Ecto neural progenitor cell (in vitro differentiated cells): Measurements from ENCODE around the gene C6orf132.

ENCODE experiments used
- DNase-seq: peaks from one replicate; pipeline ENCODE4 v3.0.0-alpha.2; 2018; ENCODE audit warnings: low spot score

The C6orf132 gene

DNA sequence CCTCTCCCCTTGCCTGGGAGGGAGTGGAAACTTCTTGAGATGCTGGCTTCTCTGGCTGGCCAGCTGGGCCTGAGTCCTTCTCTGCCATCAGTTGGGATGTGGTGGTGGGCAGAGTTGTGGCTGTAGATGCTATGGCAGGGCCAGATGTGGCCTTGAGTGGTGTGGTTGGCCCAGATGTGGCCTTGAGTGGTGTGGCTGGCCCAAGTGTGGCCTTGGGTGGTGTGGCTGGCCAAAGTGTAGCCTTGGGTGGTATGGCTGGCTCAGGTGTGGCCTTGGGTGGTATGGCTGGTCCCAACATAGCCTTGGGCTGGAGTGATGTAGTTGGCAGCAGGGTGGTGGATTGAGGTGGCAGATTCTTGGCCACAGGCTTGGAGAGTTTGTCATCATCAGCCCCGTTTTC lies 36.7 kb downstream of the C6orf132 start:
- DNase-seq, result no peak

DNA sequence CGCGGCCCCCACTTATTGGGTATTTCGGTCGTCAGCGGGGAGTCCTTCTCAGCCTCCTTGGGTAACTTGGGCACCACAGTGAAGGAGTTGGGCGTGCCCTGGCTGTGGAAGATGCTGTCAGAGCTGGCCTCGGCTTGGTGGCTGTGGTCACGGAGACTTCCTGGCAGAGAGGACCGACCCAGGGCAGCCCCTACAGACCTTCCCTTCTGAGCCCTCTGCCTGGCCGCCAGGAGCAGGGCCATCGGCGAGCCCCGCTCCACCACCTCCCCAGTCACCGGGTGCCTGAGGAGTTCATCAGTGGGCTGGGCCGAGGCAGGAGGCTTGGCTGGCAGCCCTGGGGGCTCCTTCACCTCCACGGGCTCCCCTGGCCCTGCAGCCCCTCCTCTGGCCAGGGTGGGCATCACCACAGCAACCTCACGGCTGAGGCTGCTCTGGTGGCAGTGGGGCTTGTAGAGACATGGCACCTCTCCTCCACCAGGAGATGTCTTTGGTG lies 37.2 kb downstream of the C6orf132 start:
- DNase-seq, result no peak

GRCh38 chr6:42104804-42105125 lies 37.7 kb downstream of the C6orf132 start:
- no peak for DNase-seq

GRCh38 chr6:42104095-42104803 lies 38.2 kb downstream of the C6orf132 start:
- DNase-seq, result peak; percentile 87

- no peak for DNase-seq
Observed at GRCh38 chr6:42103753-42104094, 38.7 kb downstream of the C6orf132 start.

DNA sequence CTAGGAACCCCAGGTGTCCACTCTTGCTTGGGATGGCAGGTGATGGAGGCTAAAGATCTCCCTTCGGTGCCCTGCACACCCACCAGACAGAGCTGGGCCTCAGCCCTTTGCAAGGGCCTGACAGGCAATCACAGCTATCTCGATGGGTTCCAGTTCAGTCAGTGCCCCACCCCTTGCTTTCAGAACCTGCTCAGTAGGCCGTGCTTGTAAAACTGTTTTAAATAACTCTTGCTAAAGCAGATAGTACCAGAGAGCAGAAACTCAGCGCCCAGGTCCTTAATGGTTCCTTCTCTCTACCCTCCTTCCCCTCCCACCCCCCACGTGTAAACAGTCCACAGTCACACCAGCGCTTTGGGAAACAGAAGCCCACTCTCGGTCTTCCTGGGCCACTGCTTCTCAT lies 39.2 kb downstream of the C6orf132 start:
- no peak for DNase-seq

DNA sequence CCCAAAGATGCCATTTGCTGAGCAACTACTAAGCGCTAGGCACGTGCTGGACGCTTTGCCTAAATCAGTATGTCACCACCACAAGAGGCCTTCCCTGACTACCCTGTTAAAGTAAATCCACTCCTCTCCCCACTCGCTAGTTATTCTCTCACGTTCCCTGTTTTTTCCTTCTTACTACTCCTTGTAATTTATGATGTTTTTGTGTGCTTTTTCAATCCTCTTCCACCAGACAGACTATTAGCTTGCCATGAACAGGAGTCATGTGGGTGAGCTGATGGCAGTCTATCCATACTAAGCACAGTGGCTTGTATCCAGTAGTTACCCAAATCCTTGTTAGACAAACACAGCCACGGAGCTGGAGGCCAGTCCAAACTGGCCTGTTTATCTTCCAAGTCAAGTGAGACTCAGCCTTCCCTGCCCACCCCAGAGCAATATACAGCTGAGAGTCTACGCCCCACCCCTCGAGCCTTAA lies 41.2 kb downstream of the C6orf132 start:
- no peak for DNase-seq

GRCh38 chr6:42100029-42100901 lies 42.2 kb downstream of the C6orf132 start:
- no peak for DNase-seq

DNA sequence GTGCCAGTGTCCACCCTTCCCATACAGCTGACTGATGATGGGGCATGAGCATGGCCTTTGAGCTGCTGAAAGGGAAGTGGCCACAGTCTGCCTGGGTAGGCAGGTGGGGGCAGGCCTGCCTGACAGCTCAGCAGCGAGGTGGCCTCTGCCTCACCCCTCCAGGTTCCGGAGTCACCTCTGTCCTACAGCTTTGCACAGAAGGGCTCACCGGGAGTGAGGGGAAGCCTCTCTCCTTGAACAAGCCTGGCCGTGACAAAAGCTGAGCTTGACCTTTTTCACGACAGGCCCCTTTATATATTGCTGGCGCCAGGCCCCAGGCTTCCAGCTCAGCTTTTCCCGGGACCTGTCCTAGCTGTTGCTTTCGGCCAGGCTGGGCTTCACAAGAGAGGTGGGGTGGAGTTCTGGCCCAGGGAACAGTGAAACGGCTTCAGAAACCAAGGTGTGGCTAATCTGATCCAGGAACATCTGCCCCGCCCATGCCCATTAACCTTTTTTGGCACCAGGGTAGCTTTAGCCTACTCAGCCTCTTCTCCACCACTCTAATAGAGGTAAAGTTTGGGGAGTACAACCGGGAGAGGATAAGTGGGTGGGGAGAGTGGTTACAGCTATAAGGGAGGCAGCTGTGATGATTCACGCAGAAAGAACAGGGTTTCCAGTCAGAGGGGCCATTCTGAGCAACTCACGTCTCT lies 42.9 kb downstream of the C6orf132 start:
- DNase-seq, result no peak

DNA sequence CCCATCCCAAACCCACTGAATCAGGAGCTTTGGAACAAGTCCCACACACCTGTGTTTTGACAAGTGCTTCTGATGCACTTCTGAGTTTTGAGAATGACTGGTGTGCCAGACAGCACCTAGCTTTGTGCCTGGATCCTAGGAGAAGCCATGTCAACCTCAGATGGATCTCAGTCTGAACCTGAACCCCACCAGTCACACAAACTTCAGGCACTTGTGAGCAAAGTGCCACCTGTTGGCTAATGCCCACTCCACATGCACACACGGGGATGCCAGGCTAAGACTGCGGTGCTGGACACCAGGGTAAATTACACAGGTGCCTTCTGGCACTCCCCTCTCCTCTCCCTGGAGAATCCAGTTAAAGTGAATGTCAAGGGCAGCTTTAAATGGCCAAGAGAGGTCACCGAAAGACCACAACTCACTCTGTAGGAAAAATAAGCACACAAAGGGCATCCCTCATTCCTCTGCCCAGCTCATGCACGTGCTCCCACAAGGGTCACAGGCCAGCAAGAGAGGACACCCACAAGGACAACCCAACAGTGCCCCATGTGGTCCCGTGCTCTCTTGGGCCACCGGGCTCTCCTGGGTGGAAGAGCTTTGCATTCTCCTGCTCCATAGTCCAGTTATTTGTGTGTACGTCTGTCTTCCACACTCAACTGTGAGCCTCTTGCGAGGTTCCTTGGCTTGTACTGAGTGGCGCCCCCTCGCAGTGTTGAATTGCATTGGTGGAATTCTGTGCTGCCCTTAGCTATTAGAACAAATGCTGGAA lies 46.5 kb downstream of the C6orf132 start:
- no peak for DNase-seq

GRCh38 chr6:42095094-42095493 lies 47.3 kb downstream of the C6orf132 start:
- DNase-seq, result no peak

DNA sequence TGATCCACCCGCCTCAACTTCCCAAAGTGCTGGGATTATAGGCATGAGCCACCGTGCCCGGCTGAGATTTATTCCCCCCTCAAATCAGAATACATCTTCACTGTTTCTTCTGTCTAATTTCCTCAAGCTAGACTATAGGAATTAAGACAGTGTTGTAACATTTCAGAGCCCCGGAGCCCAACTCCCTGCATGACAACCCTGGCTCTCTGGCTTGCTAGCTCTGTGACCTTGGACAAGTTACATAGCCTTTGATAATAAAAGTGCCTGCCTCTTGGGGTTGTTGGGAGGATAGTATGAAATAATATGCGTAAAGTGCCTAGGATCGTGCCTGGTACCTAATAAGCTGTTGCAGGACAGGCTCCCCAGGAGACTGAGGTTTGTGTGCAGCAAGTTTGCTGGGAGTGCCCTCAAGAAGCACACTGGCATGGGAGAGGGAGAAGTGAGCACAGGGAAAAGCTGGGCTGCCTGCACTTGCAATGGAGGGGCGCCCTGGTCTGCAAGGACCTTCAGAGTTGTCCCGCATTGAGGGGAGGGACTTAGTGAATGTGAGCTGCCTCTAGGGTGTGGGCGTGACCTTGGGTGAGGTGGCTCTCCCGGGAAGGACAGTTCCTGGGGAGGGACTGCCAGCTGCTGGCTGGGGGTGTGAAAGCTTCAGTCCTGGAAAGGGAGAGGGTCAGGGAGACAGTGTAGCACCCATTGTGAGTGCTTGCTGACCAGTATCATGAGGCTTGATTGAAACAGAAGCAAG lies 48.7 kb downstream of the C6orf132 start:
- DNase-seq, result no peak

GRCh38 chr6:42091718-42092023 lies 50.7 kb downstream of the C6orf132 start:
- no peak for DNase-seq

DNA sequence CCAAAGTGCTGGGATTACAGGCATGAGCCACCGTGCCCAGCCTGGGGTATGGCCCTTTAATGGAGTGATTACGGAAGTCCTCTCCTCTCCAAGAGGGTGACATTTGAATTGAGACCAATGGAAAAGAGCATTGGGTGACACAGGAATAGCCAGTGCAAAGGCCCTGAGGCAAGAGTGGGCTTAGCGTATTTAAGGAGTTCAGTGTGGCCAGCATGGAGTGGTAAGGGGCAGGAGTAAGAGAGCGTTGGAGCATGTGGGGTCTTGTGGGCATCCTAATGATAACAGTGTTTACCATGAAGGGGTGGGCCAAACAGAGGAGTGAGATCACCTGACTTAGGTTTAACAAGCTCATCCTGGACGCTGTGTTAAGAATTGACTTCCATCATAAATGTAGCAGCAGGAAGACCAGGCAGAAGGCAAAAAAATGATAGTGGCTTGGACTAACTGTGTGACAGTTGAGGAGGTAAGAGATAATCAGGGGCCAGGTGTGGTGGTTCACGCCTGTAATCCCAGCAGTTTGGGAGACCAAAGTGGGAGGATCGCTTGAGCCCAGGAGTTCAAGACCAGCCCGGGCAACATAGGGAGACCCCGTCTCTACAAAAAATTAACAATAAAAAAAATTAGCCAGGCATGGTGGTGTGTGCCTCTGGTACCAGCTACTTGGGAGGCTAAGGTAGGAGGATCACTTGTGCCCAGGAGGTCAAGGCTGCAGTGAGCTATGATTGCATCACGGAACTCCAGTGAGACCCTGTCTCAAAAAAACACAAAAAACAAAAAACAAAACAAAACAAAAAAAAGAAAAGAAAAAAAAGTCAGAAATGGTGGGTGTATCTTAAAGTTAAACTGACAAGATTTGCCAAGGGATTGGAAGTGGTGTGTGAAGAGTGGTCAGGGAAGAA lies 51.4 kb downstream of the C6orf132 start:
- DNase-seq, result no peak

DNA sequence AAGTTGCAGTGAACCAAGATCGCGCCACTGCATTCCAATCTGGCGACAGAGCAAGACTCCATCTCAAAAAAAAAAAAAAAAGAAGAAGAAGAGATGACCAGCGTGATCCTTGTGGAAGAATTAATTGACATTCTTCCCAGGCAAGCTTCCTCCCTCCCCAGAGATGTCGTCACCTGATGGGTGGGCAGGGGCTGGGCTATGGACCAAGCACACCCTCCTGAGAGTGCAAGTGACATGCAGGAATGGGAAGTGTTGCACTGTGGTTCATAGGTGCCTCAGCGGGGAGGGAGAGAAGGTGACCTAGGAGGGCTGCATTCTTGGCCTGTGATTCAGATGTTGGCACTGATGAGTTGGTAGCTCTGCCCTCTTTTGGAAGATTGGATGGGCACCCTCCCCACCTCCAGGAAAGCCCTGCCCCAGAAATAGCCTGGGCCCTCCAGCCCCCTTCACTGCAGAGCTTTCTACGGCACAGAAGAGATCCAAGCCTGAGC lies 54.3 kb downstream of the C6orf132 start:
- no peak for DNase-seq

GRCh38 chr6:42086046-42087035 lies 56.1 kb downstream of the C6orf132 start:
- no peak for DNase-seq

DNA sequence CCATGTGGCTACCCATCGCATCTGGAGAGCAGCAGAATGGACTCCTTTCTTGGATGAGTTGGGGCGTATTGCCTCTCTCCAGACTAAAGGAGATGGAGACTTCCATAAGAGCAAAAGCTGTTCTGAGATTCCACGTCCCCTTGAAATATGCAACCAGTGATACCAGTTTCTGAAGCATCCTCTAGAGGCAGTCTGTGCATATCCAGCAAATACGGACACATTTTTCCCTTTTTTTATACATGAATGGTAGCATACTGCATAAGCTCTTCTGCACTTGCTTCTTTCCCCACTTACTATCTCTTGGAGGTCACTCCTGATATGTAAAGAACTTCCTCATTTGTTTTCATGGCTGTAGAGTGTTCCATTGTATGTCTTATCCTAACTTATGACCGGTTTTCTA lies 57.5 kb downstream of the C6orf132 start:
- no peak for DNase-seq

DNA sequence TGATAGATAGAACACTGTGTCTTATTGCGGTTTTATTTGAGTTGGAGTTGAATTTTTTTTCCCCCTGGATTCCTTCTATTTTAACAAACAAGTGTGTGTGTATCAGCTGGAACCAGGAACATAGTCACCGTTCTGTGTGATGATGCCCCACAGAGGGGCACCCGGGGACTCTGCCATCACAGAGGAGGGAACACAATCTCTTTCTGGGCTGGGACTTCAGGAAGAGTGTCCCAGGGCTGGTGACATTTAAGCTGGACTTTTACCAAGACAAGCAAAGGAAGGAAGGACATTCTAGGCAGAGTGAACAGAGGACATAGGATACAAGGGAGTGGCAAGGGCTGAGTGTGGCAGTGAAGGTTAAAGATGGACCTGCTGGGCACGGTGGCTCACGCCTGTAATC lies 58.9 kb downstream of the C6orf132 start:
- no peak for DNase-seq

- DNase-seq, result no peak
Observed at GRCh38 chr6:42079941-42080464, 62.4 kb downstream of the C6orf132 start.
